ENCODE results near the gene BRAT1. TPM values are rescaled to one million over a fixed set of nuclear protein-coding genes. Genes with fewer than 3 reads are reported as not detected.

BRAT1 gene
- total and polyA plus RNA-seq, 5 donors from 2014 or later, result 21.4 to 36.6 (median 31.3) TPM

DNA sequence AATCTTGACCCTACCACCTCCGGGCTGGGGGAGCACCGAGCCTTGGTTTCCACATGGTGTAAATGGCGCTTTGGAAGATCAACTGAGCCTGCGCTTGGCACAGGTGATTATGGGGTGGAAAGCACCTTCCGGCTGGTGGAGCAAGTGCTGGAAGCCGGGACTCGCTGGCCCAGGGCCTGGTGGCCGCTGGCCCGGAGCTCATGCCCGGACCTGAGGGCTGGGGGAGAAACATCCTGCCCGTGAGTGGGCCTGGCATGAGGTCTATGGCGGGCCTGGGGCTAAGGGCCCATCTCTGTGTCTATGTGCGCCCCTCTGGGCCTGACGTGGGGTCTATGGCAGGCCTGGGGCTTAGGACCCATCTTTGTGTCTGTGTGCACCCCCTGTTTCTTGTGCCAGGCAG lies 49.9 kb downstream of the BRAT1 start:
- Histone ChIP-seq H3K27ac (ENCODE audit: insufficient read depth, low read length, poor library complexity, severe bottlenecking) (no peak overlapping the region), H3K36me3 (ENCODE audit: control insufficient read depth, insufficient read depth, low read length) (no peaks in the 10 kb centered on the region), H3K4me3 (ENCODE audit: low read depth, low read length) (no peak overlapping the region), H3K9me3 (ENCODE audit: control insufficient read depth in 2 of 2, low read length in 2 of 2) (no peaks in the 10 kb centered on the region), H3K4me1 (ENCODE audit: control insufficient read depth, insufficient read depth, low read length, poor library complexity, severe bottlenecking) (peaks cover 32% of the 10 kb centered on the region), H3K27me3 (ENCODE audit: control insufficient read depth, insufficient read depth, low read length) (no peaks in the 10 kb centered on the region)
- Mint-ChIP-seq H3K36me3 (no peaks in the 10 kb centered on the region), H3K4me1 (peaks cover 0 to 37% (median 10%) of the 10 kb centered on the region in 4 donors), H3K9me3 (no peaks in the 10 kb centered on the region), H3K4me3 (no peak overlapping the region), H3K27me3 (peaks cover 4% of the 10 kb centered on the region), H3K27ac (peak overlapping the region in 1 of 3 donors; percentile 71)
- DNase-seq (no peak), ATAC-seq (ENCODE audit: low read depth in 2 of 2) (no peak)

DNA sequence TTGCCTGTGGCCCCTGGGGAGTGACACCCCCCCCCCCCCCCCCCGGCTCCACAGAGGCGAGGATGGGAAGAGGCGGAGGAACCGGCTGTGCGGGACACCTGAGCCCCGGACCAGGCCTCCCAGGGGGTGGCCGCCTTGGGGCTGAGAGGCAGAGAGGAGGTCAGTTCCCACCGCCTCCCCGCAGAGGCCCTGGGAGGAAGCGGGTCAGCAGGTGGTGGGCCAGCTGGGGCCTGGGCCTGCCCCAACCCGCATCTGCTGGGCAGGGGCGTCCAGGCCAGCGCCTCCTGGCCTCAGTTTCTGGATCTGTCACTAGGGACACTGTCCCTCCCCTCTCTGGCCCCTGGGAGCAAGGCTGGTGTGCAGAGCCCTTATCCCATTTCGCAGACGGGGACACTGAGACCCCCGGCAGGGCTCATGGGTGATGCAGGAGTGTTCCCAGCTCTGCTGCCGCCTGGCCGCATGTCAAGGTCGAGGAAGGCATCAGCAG lies 50.4 kb downstream of the BRAT1 start:
- Histone ChIP-seq H3K4me1 (ENCODE audit: control insufficient read depth, insufficient read depth, low read length, poor library complexity, severe bottlenecking) (peaks cover 27% of the 10 kb centered on the region), H3K27me3 (ENCODE audit: control insufficient read depth, insufficient read depth, low read length) (no peaks in the 10 kb centered on the region), H3K27ac (ENCODE audit: insufficient read depth, low read length, poor library complexity, severe bottlenecking) (no peak overlapping the region), H3K9me3 (ENCODE audit: control insufficient read depth in 2 of 2, low read length in 2 of 2) (no peaks in the 10 kb centered on the region), H3K4me3 (ENCODE audit: low read depth, low read length) (no peak overlapping the region), H3K36me3 (ENCODE audit: control insufficient read depth, insufficient read depth, low read length) (no peaks in the 10 kb centered on the region)
- no peak for ATAC-seq (ENCODE audit: low read depth in 2 of 2)
- Mint-ChIP-seq H3K27me3 (peaks cover 4% of the 10 kb centered on the region), H3K9me3 (no peaks in the 10 kb centered on the region), H3K27ac (no peak overlapping the region), H3K36me3 (no peaks in the 10 kb centered on the region), H3K4me3 (no peak overlapping the region), H3K4me1 (peaks cover 0 to 33% (median 7%) of the 10 kb centered on the region in 4 donors)
- DNase-seq, result no peak

DNA sequence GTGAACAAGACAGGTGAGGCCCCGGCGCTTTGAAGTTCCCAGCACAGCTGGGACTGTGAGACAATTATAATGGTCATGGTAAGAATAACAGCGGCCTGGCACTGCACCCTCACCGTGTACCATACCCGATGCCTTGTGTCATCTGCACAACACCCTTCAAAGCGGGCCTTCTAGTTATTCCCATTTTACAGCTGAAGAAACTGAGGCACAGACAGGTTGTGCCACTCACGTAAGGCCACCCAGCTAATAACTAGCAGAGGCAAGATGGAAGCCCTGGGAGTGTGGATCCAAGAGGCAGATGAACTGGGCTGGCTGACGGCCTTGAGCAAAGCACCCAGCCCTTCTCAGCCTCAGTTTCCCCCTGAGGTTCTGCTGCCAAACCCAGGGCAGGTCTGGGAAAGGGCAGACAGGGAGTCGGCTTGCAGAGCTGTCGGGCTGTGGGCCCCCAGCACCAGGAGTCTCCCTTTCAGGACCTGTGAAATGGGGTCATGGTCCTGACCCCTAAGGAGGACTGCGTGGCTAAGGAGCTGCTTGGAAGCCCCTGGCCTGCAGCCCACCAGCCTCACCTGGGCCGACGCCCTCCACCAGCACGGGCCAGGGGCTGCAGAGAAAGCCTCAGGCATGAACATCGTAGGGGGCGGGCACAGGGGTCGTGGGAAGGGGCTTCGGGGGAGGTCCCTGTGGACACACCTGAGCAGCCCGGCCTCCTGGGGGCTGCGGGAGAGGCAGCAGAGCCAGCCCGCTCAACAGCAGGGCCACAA lies 51.0 kb downstream of the BRAT1 start:
- no peaks in the 10 kb centered on the region for H3K36me3 ChIP-seq (ENCODE audit: control insufficient read depth, insufficient read depth, low read length)
- no peak for DNase-seq
- no peaks in the 10 kb centered on the region for H3K27me3 ChIP-seq (ENCODE audit: control insufficient read depth, insufficient read depth, low read length)
- H3K4me1 ChIP-seq (ENCODE audit: control insufficient read depth, insufficient read depth, low read length, poor library complexity, severe bottlenecking), result peaks cover 21% of the 10 kb centered on the region
- ATAC-seq (ENCODE audit: low read depth in 2 of 2), result no peak
- Mint-ChIP-seq H3K27ac (peak overlapping the region in 1 of 3 donors; percentile 26), H3K27me3 (peaks cover 4% of the 10 kb centered on the region), H3K36me3 (no peaks in the 10 kb centered on the region), H3K4me1 (peaks cover 0 to 27% (median 7%) of the 10 kb centered on the region in 4 donors), H3K9me3 (no peaks in the 10 kb centered on the region), H3K4me3 (no peak overlapping the region)
- H3K27ac ChIP-seq (ENCODE audit: insufficient read depth, low read length, poor library complexity, severe bottlenecking), result no peak overlapping the region
- H3K9me3 ChIP-seq (ENCODE audit: control insufficient read depth in 2 of 2, low read length in 2 of 2), result no peaks in the 10 kb centered on the region
- H3K4me3 ChIP-seq (ENCODE audit: low read depth, low read length), result no peak overlapping the region

DNA sequence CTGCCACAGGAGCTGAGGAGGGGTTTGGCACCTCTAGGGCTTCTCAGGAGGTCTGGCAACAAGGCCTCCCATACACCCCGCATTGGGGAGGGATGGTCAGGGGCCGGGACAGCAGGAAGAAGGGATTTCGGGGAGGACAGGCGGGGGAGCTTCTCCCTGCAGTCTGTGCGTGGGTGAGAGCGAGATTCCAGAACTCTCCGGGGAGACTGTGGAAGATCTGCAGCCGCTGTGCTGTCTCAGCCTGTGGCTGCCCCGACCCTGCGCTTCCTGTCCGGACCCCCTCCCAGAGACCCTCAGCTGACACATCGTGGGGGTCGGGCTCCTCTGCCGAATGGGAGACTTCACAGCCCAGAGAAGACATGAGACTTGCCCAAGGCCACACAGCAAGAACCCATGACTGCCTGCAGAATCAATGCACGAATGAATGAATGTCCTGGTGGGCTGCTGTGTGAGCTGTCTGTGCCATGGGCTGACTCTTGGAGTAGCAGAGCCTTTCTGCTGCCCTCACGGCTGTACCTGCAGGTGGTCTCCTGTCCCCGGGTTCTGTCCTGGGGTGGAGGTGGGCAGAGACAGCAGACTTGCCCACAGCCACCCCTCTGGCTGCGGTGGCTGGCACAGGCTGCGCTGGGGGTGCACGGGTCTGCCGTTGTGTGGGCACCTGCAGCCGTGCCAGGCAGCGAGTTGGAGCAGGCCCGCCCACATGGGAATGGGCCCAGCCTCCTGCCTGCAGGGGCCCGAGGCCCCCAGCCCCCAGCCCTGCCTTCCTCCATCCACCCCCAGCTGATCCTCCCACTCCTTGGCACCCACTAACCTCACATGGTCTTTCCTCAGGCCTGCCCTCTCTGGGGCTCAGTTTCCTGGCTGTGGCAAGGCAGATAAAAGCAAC lies 52.0 kb downstream of the BRAT1 start:
- H3K27ac Mint-ChIP-seq, result no peak overlapping the region
- H3K36me3 ChIP-seq (ENCODE audit: control insufficient read depth, insufficient read depth, low read length), result no peaks in the 10 kb centered on the region

DNA sequence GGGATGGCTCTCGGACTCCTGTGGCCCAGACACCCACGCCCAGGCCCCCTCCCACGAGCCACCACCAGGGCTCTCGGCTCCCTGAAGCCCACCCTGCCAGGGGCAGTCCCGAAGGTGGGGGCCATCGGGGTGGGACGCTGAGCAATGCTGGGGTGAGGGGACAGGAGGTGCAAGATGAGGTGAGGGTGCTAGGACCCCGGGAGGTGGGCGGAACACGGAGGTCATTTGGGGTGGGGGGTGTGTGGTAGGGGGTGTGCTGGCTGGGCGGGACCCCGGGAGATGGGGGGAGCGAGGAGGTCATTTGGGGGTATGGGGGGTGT lies 52.7 kb downstream of the BRAT1 start:
- H3K27ac ChIP-seq (ENCODE audit: insufficient read depth, low read length, poor library complexity, severe bottlenecking), result no peak overlapping the region
- no peak overlapping the region for H3K4me3 ChIP-seq (ENCODE audit: low read depth, low read length)
- no peaks in the 10 kb centered on the region for H3K27me3 ChIP-seq (ENCODE audit: control insufficient read depth, insufficient read depth, low read length)
- ATAC-seq (ENCODE audit: low read depth in 2 of 2), result no peak
- H3K36me3 ChIP-seq (ENCODE audit: control insufficient read depth, insufficient read depth, low read length), result no peaks in the 10 kb centered on the region
- Mint-ChIP-seq H3K36me3 (no peaks in the 10 kb centered on the region), H3K4me3 (no peak overlapping the region), H3K27ac (no peak overlapping the region), H3K27me3 (peaks cover 5% of the 10 kb centered on the region), H3K9me3 (no peaks in the 10 kb centered on the region), H3K4me1 (peaks cover 0 to 10% (median 0%) of the 10 kb centered on the region in 4 donors)
- no peak for DNase-seq
- peaks cover 7% of the 10 kb centered on the region for H3K4me1 ChIP-seq (ENCODE audit: control insufficient read depth, insufficient read depth, low read length, poor library complexity, severe bottlenecking)
- no peaks in the 10 kb centered on the region for H3K9me3 ChIP-seq (ENCODE audit: control insufficient read depth in 2 of 2, low read length in 2 of 2)

More for the DNA sequence above, 52.0 kb downstream of the BRAT1 start:
- Histone ChIP-seq H3K27me3 (ENCODE audit: control insufficient read depth, insufficient read depth, low read length) (no peaks in the 10 kb centered on the region), H3K9me3 (ENCODE audit: control insufficient read depth in 2 of 2, low read length in 2 of 2) (no peaks in the 10 kb centered on the region), H3K4me3 (ENCODE audit: low read depth, low read length) (no peak overlapping the region), H3K4me1 (ENCODE audit: control insufficient read depth, insufficient read depth, low read length, poor library complexity, severe bottlenecking) (peaks cover 11% of the 10 kb centered on the region), H3K27ac (ENCODE audit: insufficient read depth, low read length, poor library complexity, severe bottlenecking) (no peak overlapping the region)
- ATAC-seq (ENCODE audit: low read depth in 2 of 2) (no peak), DNase-seq (no peak)
- H3K4me1 Mint-ChIP-seq, result peaks cover 0 to 17% (median 1%) of the 10 kb centered on the region in 4 donors
- H3K9me3 Mint-ChIP-seq, result no peaks in the 10 kb centered on the region
- H3K27me3 Mint-ChIP-seq, result peaks cover 4% of the 10 kb centered on the region
- peak overlapping the region in 1 of 4 donors; percentile 21 for H3K4me3 Mint-ChIP-seq
- no peaks in the 10 kb centered on the region for H3K36me3 Mint-ChIP-seq

DNA sequence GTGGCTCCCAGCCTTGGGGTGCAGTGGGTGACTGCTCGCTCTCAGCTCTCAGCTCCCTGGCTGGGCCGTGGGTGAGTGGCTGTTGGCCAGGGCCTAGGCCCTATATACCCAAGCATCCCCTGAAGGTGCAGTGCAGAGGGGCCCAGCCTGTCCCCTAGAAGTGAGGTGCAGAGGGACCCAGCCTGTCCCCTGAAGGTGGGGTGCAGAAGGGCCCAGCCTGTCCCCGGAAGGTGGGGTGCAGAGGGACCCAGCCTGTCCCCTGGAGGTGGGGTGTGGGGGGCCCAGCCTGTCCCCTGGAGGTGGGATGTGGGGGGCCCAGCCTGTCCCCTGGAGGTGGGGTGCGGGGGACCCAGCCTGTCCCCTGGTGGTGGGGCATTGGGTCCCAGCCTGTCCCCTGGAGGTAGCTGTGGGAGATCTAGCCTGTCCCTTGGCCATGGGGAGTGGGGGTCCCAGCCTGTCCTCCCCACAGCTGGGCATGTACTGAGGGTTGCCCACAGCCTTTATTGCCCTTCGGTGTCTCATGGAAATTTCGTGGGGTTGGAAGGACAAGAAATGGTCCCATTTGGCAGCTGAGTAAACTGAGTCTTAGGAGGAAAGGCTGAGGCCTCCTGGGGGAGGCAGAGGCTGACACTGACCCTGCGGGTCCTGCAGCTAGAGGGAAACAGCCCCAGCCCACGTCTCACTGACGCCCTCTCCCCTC lies 53.2 kb downstream of the BRAT1 start:
- H3K4me1 ChIP-seq (ENCODE audit: control insufficient read depth, insufficient read depth, low read length, poor library complexity, severe bottlenecking), result peaks cover 6% of the 10 kb centered on the region
- H3K27me3 Mint-ChIP-seq, result peaks cover 8% of the 10 kb centered on the region
- no peaks in the 10 kb centered on the region for H3K9me3 ChIP-seq (ENCODE audit: control insufficient read depth in 2 of 2, low read length in 2 of 2)
- H3K36me3 Mint-ChIP-seq, result no peaks in the 10 kb centered on the region
- no peak overlapping the region for H3K4me3 ChIP-seq (ENCODE audit: low read depth, low read length)
- H3K9me3 Mint-ChIP-seq, result no peaks in the 10 kb centered on the region
- ATAC-seq (ENCODE audit: low read depth in 2 of 2) (no peak), DNase-seq (no peak)
- H3K4me3 Mint-ChIP-seq, result no peak overlapping the region
- no peak overlapping the region for H3K27ac Mint-ChIP-seq
- no peaks in the 10 kb centered on the region for H3K36me3 ChIP-seq (ENCODE audit: control insufficient read depth, insufficient read depth, low read length)
- no peaks in the 10 kb centered on the region for H3K27me3 ChIP-seq (ENCODE audit: control insufficient read depth, insufficient read depth, low read length)
- H3K4me1 Mint-ChIP-seq, result peaks cover 0 to 9% (median 0%) of the 10 kb centered on the region in 4 donors
- H3K27ac ChIP-seq (ENCODE audit: insufficient read depth, low read length, poor library complexity, severe bottlenecking), result no peak overlapping the region

DNA sequence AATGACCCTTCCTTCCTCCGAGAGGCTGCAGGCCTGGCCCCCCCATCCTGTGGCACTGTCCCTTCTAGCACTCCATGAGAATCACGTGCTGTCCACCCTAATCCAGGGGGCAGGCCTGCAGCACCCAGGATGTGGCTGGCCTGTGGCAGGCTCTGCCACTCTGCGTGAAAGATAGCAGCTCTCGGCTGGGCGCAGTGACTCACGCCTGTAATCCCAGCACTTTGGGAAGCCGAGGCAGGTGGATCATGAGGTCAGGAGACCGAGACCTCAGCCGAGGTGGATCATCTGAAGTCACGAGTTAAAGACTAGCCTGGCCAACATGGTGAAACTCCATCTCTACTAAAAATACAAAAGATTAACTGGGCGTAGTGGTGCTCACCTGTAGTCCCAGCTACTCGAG lies 54.6 kb downstream of the BRAT1 start:
- Mint-ChIP-seq H3K4me3 (no peak overlapping the region), H3K36me3 (no peaks in the 10 kb centered on the region), H3K4me1 (peaks cover 0 to 6% (median 0%) of the 10 kb centered on the region in 4 donors), H3K27me3 (peaks cover 12% of the 10 kb centered on the region), H3K27ac (no peak overlapping the region), H3K9me3 (no peaks in the 10 kb centered on the region)
- H3K36me3 ChIP-seq (ENCODE audit: control insufficient read depth, insufficient read depth, low read length), result no peaks in the 10 kb centered on the region
- no peak for ATAC-seq (ENCODE audit: low read depth in 2 of 2)
- H3K27ac ChIP-seq (ENCODE audit: insufficient read depth, low read length, poor library complexity, severe bottlenecking), result no peak overlapping the region
- H3K4me1 ChIP-seq (ENCODE audit: control insufficient read depth, insufficient read depth, low read length, poor library complexity, severe bottlenecking), result peaks cover 6% of the 10 kb centered on the region
- H3K9me3 ChIP-seq (ENCODE audit: control insufficient read depth in 2 of 2, low read length in 2 of 2), result no peaks in the 10 kb centered on the region
- DNase-seq, result no peak
- no peaks in the 10 kb centered on the region for H3K27me3 ChIP-seq (ENCODE audit: control insufficient read depth, insufficient read depth, low read length)
- H3K4me3 ChIP-seq (ENCODE audit: low read depth, low read length), result no peak overlapping the region
